Trophoblast cell (in vitro differentiated cells and primary cell): ENCODE data around the gene KIF16B.

Experiments used
- DNase-seq, 2 donors: peaks; one replicate each; pipeline ENCODE4 v3.0.0-alpha.2; 2016
- H2AFZ ChIP-seq: 2 replicates; pipeline ENCODE4 v1.6.1; 2013; ENCODE audit warnings: low read length, moderate library complexity, mild to moderate bottlenecking; ENCODE audit not compliant: insufficient read depth, poor library complexity
- H2AK5ac ChIP-seq: 2 replicates; pipeline ENCODE4 v1.6.1; 2013; ENCODE audit warnings: mild to moderate bottlenecking, low read length
- H2BK120ac ChIP-seq: 2 replicates; pipeline ENCODE4 v1.6.1; 2013; ENCODE audit warnings: low read length, mild to moderate bottlenecking, moderate library complexity; ENCODE audit not compliant: insufficient read depth, poor library complexity
- H2BK12ac ChIP-seq: 2 replicates; pipeline ENCODE4 v1.6.1; 2013; ENCODE audit warnings: mild to moderate bottlenecking, low read length, moderate library complexity
- H2BK5ac ChIP-seq: 2 replicates; pipeline ENCODE4 v1.6.1; 2013; ENCODE audit warnings: low read length, low read depth, moderate library complexity, mild to moderate bottlenecking; ENCODE audit not compliant: poor library complexity
- H3K14ac ChIP-seq: 2 replicates; pipeline ENCODE4 v1.6.1; 2013; ENCODE audit warnings: mild to moderate bottlenecking, low read length
- H3K18ac ChIP-seq: 2 replicates; pipeline ENCODE4 v1.6.1; 2013; ENCODE audit warnings: mild to moderate bottlenecking, low read length
- H3K23ac ChIP-seq: 2 replicates; pipeline ENCODE4 v1.6.1; 2013; ENCODE audit warnings: low read length
- H3K27ac ChIP-seq: 2 replicates; pipeline ENCODE4 v1.5.1; 2013; ENCODE audit warnings: low read depth, mild to moderate bottlenecking, inconsistent platforms, low read length, moderate library complexity
- H3K27me3 ChIP-seq: 2 replicates; pipeline ENCODE4 v1.6.1; 2013; ENCODE audit warnings: inconsistent platforms, mild to moderate bottlenecking, low read length, moderate library complexity; ENCODE audit not compliant: insufficient read depth
- H3K36me3 ChIP-seq, 2 experiments: 1 replicate in 1 of 2; 2 replicates in 1 of 2; pipeline ENCODE4 v1.6.1; 2013; ENCODE audit warnings: low read length in 2 of 2, mild to moderate bottlenecking in 2 of 2, moderate library complexity in 1 of 2; ENCODE audit not compliant: insufficient read depth in 2 of 2, control insufficient read depth in 1 of 2
- H3K4ac ChIP-seq: 2 replicates; pipeline ENCODE4 v1.6.1; 2013; ENCODE audit warnings: low read depth, mild to moderate bottlenecking, low read length, moderate library complexity
- H3K4me1 ChIP-seq, 2 experiments: 1 replicate in 1 of 2; 2 replicates in 1 of 2; pipeline ENCODE4 v1.6.1; 2013; ENCODE audit warnings: low read length in 2 of 2, mild to moderate bottlenecking in 2 of 2, moderate library complexity in 1 of 2; ENCODE audit not compliant: insufficient read depth in 2 of 2, control insufficient read depth in 1 of 2
- H3K4me2 ChIP-seq: 2 replicates; pipeline ENCODE4 v1.6.1; 2013; ENCODE audit warnings: inconsistent platforms, mild to moderate bottlenecking, low read length, moderate library complexity
- H3K4me3 ChIP-seq: 2 replicates; pipeline ENCODE4 v1.5.1; 2013; ENCODE audit warnings: mild to moderate bottlenecking, low read depth, low read length, inconsistent platforms
- H3K79me1 ChIP-seq: one replicate; pipeline ENCODE4 v1.6.1; 2013; ENCODE audit warnings: low read length
- H3K79me2 ChIP-seq: 2 replicates; pipeline ENCODE4 v1.6.1; 2013; ENCODE audit warnings: low read length, mild to moderate bottlenecking; ENCODE audit not compliant: control insufficient read depth, insufficient read depth, poor library complexity
- H3K9ac ChIP-seq: 2 replicates; pipeline ENCODE4 v1.6.1; 2013; ENCODE audit warnings: mild to moderate bottlenecking, low read length
- H3K9me3 ChIP-seq: 2 replicates; pipeline ENCODE4 v1.6.1; 2013; ENCODE audit warnings: low read depth, mild to moderate bottlenecking, control low read depth, inconsistent platforms, low read length; ENCODE audit not compliant: insufficient read depth
- H4K12ac ChIP-seq: 2 replicates; pipeline ENCODE4 v1.6.1; 2013; ENCODE audit warnings: low read depth, mild to moderate bottlenecking, low read length, moderate library complexity
- H4K8ac ChIP-seq: 2 replicates; pipeline ENCODE4 v1.6.1; 2013; ENCODE audit warnings: low read depth, mild to moderate bottlenecking, low read length, moderate library complexity
- H4K91ac ChIP-seq: one replicate; pipeline ENCODE4 v1.6.1; 2013; ENCODE audit warnings: low read depth, mild to moderate bottlenecking, low read length, moderate library complexity
- WGBS: extraction: QIAGEN DNeasy Blood & Tissue Kit; methylation state at CpG from one replicate; pipeline ENCODE4 v1.1.7; 2013; ENCODE audit warnings: missing lambda C conversion rate; ENCODE audit not compliant: insufficient read length, insufficient coverage; ENCODE audit errors: extremely low coverage; 5-methylcytosine and 5-hydroxymethylcytosine counted together

The KIF16B gene

DNA sequence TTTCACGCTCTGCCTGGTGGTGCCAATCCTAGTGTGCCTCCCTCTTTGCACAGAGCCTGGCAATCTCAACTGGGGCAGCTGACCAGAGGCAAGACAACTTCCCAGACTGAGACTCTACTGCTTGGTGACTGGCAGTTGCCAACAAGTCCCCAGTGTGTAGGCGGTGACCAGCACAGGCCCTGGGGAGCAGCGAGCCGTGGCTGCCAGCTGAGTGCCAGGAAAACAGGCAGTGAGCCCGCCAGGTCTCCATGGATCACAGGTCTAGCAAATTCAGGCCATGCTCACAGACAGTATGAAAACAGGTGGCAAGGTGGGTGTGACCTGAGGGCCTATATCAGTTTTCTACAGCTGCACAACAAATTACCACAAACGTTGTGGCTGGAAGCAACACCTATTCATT lies 289.9 kb downstream of the KIF16B start:
- Histone ChIP-seq H4K8ac (no peak overlapping the region), H3K9me3 (peaks cover 7% of the 10 kb centered on the region), H3K27ac (no peak overlapping the region), H4K12ac (no peak overlapping the region), H3K23ac (no peak overlapping the region), H3K4me3 (no peak overlapping the region), H2BK5ac (no peak overlapping the region), H2BK120ac (no peak overlapping the region), H3K4me1 (no peaks in the 10 kb centered on the region), H3K36me3 (no peaks in the 10 kb centered on the region), H4K91ac (no peak overlapping the region), H3K18ac (no peak overlapping the region), H3K9ac (no peak overlapping the region), H2AK5ac (no peak overlapping the region), H3K4me2 (no peak overlapping the region), H3K14ac (no peak overlapping the region), H2BK12ac (no peak overlapping the region), H3K27me3 (no peaks in the 10 kb centered on the region), H2AFZ (no peak overlapping the region), H3K79me2 (no peaks in the 10 kb centered on the region), H3K4ac (no peak overlapping the region), H3K79me1 (no peaks in the 10 kb centered on the region)
- no peak for DNase-seq
- no CpG with 5 or more reads among the region's 6 CpGs for WGBS

- H4K91ac ChIP-seq = no peak overlapping the region
- no peak overlapping the region for H3K4me3 ChIP-seq
- H3K27me3 ChIP-seq = no peaks in the 10 kb centered on the region
- no peak overlapping the region for H4K12ac ChIP-seq
- H4K8ac ChIP-seq = no peak overlapping the region
- no peak overlapping the region for H3K4me2 ChIP-seq
- H3K79me2 ChIP-seq = no peaks in the 10 kb centered on the region
- no CpG with 5 or more reads among the region's 2 CpGs for WGBS
- no peak overlapping the region for H2BK120ac ChIP-seq
- H3K4me1 ChIP-seq = no peaks in the 10 kb centered on the region
- no peaks in the 10 kb centered on the region for H3K79me1 ChIP-seq
- no peak for DNase-seq
- no peak overlapping the region for H3K4ac ChIP-seq
- no peak overlapping the region for H3K14ac ChIP-seq
- H3K18ac ChIP-seq = no peak overlapping the region
- no peaks in the 10 kb centered on the region for H3K36me3 ChIP-seq
- no peak overlapping the region for H3K23ac ChIP-seq
- no peak overlapping the region for H2AFZ ChIP-seq
- H2AK5ac ChIP-seq = no peak overlapping the region
- no peak overlapping the region for H3K27ac ChIP-seq
- H3K9ac ChIP-seq = no peak overlapping the region
- H3K9me3 ChIP-seq = peaks cover 7% of the 10 kb centered on the region
- no peak overlapping the region for H2BK12ac ChIP-seq
- H2BK5ac ChIP-seq = no peak overlapping the region
Observed at GRCh38 chr20:16280219-16280618, 293.0 kb downstream of the KIF16B start.

DNA sequence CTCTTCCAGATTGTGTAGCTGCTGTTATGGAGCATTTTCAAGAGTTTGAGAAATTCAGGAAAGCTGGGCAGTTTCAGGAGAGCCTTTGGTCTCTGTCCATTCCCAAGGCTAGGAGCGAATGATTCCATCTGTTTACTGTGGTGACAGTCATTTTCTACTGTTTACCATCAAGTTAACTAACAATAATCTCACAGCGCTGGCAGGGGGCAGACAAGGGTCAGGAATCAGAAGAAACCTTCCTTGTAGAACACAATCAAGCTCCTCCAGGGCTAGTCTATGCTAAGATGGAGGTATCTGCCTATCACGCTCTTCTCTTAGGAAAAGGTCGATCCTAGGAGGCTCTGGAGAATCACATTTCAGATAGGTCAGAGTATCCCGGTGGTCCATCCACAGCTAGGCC lies 293.9 kb downstream of the KIF16B start:
- Histone ChIP-seq H3K79me2 (no peaks in the 10 kb centered on the region), H3K4me3 (no peak overlapping the region), H3K9me3 (peaks cover 5% of the 10 kb centered on the region), H3K23ac (no peak overlapping the region), H2BK120ac (no peak overlapping the region), H2AFZ (no peak overlapping the region), H3K4me1 (no peaks in the 10 kb centered on the region), H3K79me1 (no peaks in the 10 kb centered on the region), H3K36me3 (no peaks in the 10 kb centered on the region), H3K9ac (no peak overlapping the region), H4K8ac (no peak overlapping the region), H2BK12ac (no peak overlapping the region), H3K4me2 (no peak overlapping the region), H3K27ac (no peak overlapping the region), H3K27me3 (no peaks in the 10 kb centered on the region), H3K18ac (no peak overlapping the region), H3K14ac (no peak overlapping the region), H4K91ac (no peak overlapping the region), H2AK5ac (no peak overlapping the region), H3K4ac (no peak overlapping the region), H2BK5ac (no peak overlapping the region), H4K12ac (no peak overlapping the region)
- no CpG with 5 or more reads among the region's 5 CpGs for WGBS
- DNase-seq = no peak

DNA sequence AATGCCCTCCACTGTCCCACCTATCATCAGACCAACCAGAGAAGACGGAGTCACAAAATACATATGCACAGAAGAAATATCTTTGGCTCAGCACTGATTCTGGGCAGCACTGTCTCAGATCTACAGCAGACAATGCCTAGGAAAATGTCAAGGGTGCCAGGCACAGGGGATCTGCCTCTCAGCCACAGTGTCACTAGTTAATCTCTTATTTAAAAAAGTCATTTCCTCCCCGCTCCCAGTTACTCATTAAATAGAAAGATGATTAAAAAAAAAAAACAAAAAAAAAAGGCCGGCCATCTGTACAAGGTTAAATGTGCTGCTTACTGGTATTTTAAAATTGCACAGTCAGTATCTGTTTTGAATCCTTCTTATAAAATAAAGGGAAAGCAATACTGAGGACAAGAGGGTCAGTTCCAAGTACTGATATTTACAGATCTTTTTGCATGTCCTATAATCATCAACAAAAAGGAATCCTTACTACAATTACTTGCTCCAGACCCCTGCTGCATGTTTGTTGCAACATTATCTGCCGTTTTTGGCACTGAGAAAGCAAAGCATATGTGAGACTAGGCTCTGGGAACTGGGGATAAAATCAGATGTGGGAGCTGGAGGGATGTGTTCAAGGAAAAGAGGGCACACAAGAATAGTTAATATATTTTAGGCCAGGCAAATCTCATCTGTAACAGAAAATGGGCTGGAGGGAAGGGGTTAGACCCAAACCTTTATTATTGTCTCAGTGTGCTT lies 299.3 kb downstream of the KIF16B start:
- no peak overlapping the region for H3K27ac ChIP-seq
- no peaks in the 10 kb centered on the region for H3K79me1 ChIP-seq
- H4K8ac ChIP-seq = no peak overlapping the region
- H2AFZ ChIP-seq = no peak overlapping the region
- no peak for DNase-seq
- H3K9me3 ChIP-seq = no peaks in the 10 kb centered on the region
- H3K79me2 ChIP-seq = no peaks in the 10 kb centered on the region
- no peak overlapping the region for H3K4me3 ChIP-seq
- no peak overlapping the region for H2AK5ac ChIP-seq
- H3K36me3 ChIP-seq = peaks cover 0 to 5% of the 10 kb centered on the region in 2 experiments
- no peak overlapping the region for H3K14ac ChIP-seq
- H3K4ac ChIP-seq = no peak overlapping the region
- no peaks in the 10 kb centered on the region for H3K27me3 ChIP-seq
- no peak overlapping the region for H3K4me2 ChIP-seq
- H3K4me1 ChIP-seq = no peaks in the 10 kb centered on the region
- no peak overlapping the region for H2BK120ac ChIP-seq
- no peak overlapping the region for H2BK12ac ChIP-seq
- H4K91ac ChIP-seq = no peak overlapping the region
- no peak overlapping the region for H4K12ac ChIP-seq
- WGBS = no CpG with 5 or more reads among the region's 4 CpGs
- H2BK5ac ChIP-seq = no peak overlapping the region
- no peak overlapping the region for H3K9ac ChIP-seq
- H3K23ac ChIP-seq = no peak overlapping the region
- no peak overlapping the region for H3K18ac ChIP-seq
